ENCODE data around the gene OPA3.

OPA3 gene

DNA sequence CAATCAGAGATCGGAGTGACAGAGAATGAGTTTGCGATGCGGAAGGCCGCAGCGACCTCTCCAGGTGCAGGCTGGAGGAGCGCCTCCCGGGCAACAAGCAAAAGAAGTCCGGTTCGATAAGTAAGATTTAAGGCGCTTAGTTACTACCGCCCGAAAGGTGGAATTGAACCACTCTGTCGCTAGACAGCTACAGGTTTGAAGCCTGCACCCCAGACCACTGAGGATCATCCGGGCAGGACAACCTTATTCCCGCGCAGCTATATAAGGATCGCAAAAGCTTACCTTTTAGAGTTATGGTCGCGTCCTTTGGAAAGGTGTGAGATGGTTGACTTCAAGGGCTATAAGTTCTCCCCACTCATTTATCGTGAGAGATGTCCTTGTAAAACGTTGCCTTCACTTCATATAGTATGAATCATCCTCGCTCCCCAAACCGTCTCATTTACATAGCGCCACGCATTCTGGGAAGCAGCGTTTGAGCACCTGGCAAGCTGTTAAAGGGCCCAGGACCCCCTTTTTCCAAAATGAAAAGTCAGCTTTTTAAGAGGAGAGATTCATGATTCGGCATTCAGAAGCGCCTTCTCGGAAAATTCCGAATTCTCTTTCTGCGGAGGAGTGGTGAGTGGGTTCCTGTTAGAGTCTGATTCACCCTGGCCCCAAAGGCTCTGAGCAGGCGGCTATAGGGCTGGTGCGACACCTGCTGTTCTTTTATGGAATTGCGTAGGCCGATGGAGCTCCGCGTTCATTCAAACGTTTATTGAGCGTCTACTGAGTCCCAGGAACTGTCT, 106.0 kb downstream of the OPA3 start:
- DNase-seq (ENCODE audit: low read depth in 3 of 3), result peak; percentile 82 to 90 (median 86)

DNA sequence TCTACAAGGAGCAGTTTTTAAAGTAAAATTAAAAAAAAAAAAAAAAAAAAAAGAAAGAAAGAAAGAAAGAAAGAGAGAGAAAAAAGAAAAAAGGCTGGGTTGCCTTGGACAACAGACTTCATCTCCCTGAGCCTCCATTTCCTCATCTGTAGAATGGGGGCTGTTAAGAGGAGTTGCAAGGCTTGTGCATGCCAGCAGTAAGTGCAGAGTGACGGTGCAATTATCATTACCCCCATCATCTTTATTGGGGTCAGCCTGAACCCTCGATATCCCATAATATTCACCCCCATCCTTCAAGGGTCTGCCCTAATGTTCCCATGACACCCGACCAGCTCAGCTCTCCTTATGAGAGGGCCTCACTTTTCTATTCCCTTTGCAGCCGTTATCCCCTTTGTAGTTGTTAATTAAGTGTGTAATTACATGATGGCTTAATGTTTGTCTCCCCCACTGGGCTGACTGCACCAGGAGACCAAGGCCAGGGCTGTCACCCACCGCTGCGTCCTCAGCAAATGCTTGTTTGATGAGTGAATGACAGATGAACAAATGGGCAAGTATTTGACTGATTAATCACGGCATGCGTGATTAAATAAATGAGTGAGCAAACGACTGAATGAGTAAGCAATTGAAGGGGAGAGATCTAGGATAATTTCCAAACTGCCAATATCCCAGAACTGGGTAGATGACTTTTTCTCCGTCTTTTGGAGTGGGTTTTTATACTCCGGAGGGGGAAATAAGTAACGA, 106.7 kb downstream of the OPA3 start:
- no peak for DNase-seq (ENCODE audit: low read depth in 3 of 3)

Data from stimulated activated CD4-positive, alpha-beta T cell treated with anti-CD3 and anti-CD28 coated beads, TNF-alpha, amount 100 ng/mL, for 4 hours (primary cell).